Hepatocyte (in vitro differentiated cells): ENCODE data around the gene TEX48. TPM values are rescaled to one million over a fixed set of nuclear protein-coding genes. Genes with fewer than 3 reads are reported as not detected.

Experiments used
- DNase-seq: peaks from one replicate; pipeline ENCODE4 v3.0.0-alpha.2; 2016; ENCODE audit warnings: low spot score
- H2AFZ ChIP-seq: fragments of 200-600 bp; sonication (generic); 2 replicates; pipeline ENCODE4 v1.6.0; 2016; ENCODE audit warnings: antibody characterized with exemption, mild to moderate bottlenecking
- H3K27ac ChIP-seq: fragments of 200-600 bp; sonication (generic); 2 replicates; pipeline ENCODE4 v1.5.1; 2016; ENCODE audit warnings: mild to moderate bottlenecking
- H3K27me3 ChIP-seq: fragments of 200-600 bp; sonication (generic); 2 replicates; pipeline ENCODE4 v1.6.1; 2016
- H3K36me3 ChIP-seq: fragments of 200-600 bp; sonication (generic); replicated peaks from 2 replicates; pipeline ENCODE4 v1.5.1; 2016; ENCODE audit warnings: low read depth; ENCODE audit not compliant: insufficient read depth
- H3K4me1 ChIP-seq: fragments of 200-600 bp; sonication (generic); 2 replicates; pipeline ENCODE4 v1.5.1; 2016; ENCODE audit warnings: mild to moderate bottlenecking, moderate library complexity; ENCODE audit not compliant: insufficient read depth
- H3K4me2 ChIP-seq: fragments of 200-600 bp; sonication (generic); 2 replicates; pipeline ENCODE4 v1.6.0; 2016
- H3K4me3 ChIP-seq: fragments of 200-600 bp; sonication (generic); 2 replicates; pipeline ENCODE4 v1.5.1; 2016; ENCODE audit warnings: mild to moderate bottlenecking
- H3K79me2 ChIP-seq: fragments of 200-600 bp; sonication (generic); 2 replicates; pipeline ENCODE4 v1.6.0; 2017; ENCODE audit warnings: mild to moderate bottlenecking
- H3K9me2 ChIP-seq: fragments of 200-600 bp; sonication (generic); replicated peaks from 2 replicates; pipeline ENCODE4 v1.6.0; 2017; ENCODE audit warnings: mild to moderate bottlenecking; ENCODE audit not compliant: insufficient read depth
- H3K9me3 ChIP-seq: fragments of 200-600 bp; sonication (generic); 2 replicates; pipeline ENCODE4 v1.5.1; 2016; ENCODE audit warnings: low read depth, mild to moderate bottlenecking
- H4K20me1 ChIP-seq: fragments of 200-600 bp; sonication (generic); 2 replicates; pipeline ENCODE4 v1.6.0; 2016; ENCODE audit warnings: mild to moderate bottlenecking; ENCODE audit not compliant: insufficient read depth, poor library complexity, severe bottlenecking
- CTCF ChIP-seq: fragments of 200-600 bp; sonication (generic); IDR thresholded peaks from 2 replicates; pipeline ENCODE4 v1.5.1; 2016; ENCODE audit warnings: antibody characterized with exemption, mild to moderate bottlenecking; ENCODE audit not compliant: poor library complexity
- EZH2 ChIP-seq: fragments of 200-600 bp; sonication (generic); IDR thresholded peaks from 2 replicates; pipeline ENCODE4 v1.6.1; 2016; ENCODE audit warnings: antibody characterized with exemption, mild to moderate bottlenecking, borderline replicate concordance
- EZH2phosphoT487 ChIP-seq: fragments of 200-600 bp; sonication (generic); IDR thresholded peaks from one replicate; pipeline ENCODE4 v1.6.1; 2018; ENCODE audit warnings: antibody characterized with exemption, mild to moderate bottlenecking, low read depth, moderate library complexity; ENCODE audit not compliant: unreplicated experiment, severe bottlenecking
- WGBS: methylation state at CpG from one replicate; pipeline ENCODE4 v1.1.6; 2016; ENCODE audit warnings: low lambda C conversion rate; ENCODE audit errors: missing lambda C conversion rate; 5-methylcytosine and 5-hydroxymethylcytosine counted together
- polyA plus RNA-seq: library from polyadenylated mRNA; unstranded; fragments of >200 nt; fragmentation: Nextera tagmentation; extraction: Ambion mirVana; gene quantifications from 2 replicates; pipeline ENCODE4 v1.2.1, GENCODE V29; 2016
- total RNA-seq: library from RNA; depleted of rRNA; stranded (reverse); fragments of >200 nt; gene quantifications from 2 replicates; pipeline ENCODE4 v1.2.3, GENCODE V29; 2014

TEX48 gene
- total and polyA plus RNA-seq, 2 experiments from 2014 or later: not detected

DNA sequence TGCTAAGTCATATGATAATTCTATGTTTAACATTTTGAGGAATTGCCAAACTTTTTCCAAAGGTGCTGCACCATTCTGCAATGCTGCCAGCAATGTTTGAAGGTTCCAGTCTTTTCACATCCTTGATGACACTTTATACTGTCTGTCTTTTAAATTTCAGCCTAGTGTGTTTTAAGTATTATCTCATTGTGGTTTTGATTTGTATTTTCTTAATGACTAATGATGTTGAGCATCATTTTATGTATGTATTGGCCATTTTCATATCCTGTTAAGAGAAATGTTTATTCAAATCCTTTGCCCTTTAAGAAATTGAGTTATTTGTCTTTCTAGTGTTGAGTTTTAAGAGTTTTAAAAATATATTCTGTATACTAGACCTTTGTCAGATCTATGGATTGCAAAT is 5.0 kb upstream of the TEX48 start:
- Histone ChIP-seq H3K9me3 (no peaks in the 10 kb centered on the region), H3K79me2 (no peaks in the 10 kb centered on the region), H3K27me3 (no peaks in the 10 kb centered on the region), H3K4me3 (no peak overlapping the region), H3K27ac (no peak overlapping the region), H3K36me3 (no peaks in the 10 kb centered on the region), H4K20me1 (no peaks in the 10 kb centered on the region), H2AFZ (no peak overlapping the region), H3K4me2 (no peak overlapping the region), H3K4me1 (no peaks in the 10 kb centered on the region), H3K9me2 (no peaks in the 10 kb centered on the region)
- DNase-seq: no peak
- no peak for TF ChIP-seq EZH2
- TF ChIP-seq CTCF: no peak
- TF ChIP-seq EZH2phosphoT487: no peak

DNA sequence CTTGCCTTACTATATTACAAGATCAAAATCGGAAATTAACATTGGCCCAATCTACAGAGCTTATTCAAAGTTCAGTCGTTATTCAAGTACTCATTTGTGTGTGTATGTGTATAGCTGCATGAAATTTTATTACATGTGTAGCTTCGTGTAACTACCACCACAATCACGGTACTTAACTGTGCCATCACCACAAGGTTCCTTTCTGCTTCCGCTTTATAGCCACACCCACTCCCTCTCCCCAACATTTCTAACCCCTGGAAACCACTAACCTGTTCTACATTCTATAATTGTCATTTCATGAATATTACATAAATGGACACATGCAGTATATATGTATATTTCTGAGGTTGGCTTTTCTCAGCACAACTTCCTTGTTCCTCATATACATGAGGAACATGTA is 4.0 kb upstream of the TEX48 start:
- no peak overlapping the region for H3K4me3 ChIP-seq
- 88% methylated on average over 5 of the region's 5 CpGs for WGBS
- H3K36me3 ChIP-seq: no peaks in the 10 kb centered on the region
- H3K79me2 ChIP-seq: no peaks in the 10 kb centered on the region
- H4K20me1 ChIP-seq: no peaks in the 10 kb centered on the region
- H3K4me1 ChIP-seq: no peaks in the 10 kb centered on the region
- H3K4me2 ChIP-seq: no peak overlapping the region
- H3K27ac ChIP-seq: no peak overlapping the region
- H3K27me3 ChIP-seq: no peaks in the 10 kb centered on the region
- no peak for DNase-seq
- H3K9me2 ChIP-seq: no peaks in the 10 kb centered on the region
- H3K9me3 ChIP-seq: no peaks in the 10 kb centered on the region
- H2AFZ ChIP-seq: no peak overlapping the region
- no peak for TF ChIP-seq CTCF
- no peak for TF ChIP-seq EZH2phosphoT487
- TF ChIP-seq EZH2: no peak

- 94% methylated on average over 6 of the region's 6 CpGs for WGBS
- H3K4me2 ChIP-seq: no peak overlapping the region
- H4K20me1 ChIP-seq: no peaks in the 10 kb centered on the region
- H3K79me2 ChIP-seq: no peaks in the 10 kb centered on the region
- no peaks in the 10 kb centered on the region for H3K27me3 ChIP-seq
- no peak overlapping the region for H3K4me3 ChIP-seq
- no peak for DNase-seq
- H3K36me3 ChIP-seq: no peaks in the 10 kb centered on the region
- TF ChIP-seq CTCF: no peak
- TF ChIP-seq EZH2phosphoT487: no peak
- TF ChIP-seq EZH2: no peak
- no peak overlapping the region for H2AFZ ChIP-seq
- no peaks in the 10 kb centered on the region for H3K4me1 ChIP-seq
- H3K27ac ChIP-seq: no peak overlapping the region
- H3K9me3 ChIP-seq: no peaks in the 10 kb centered on the region
- H3K9me2 ChIP-seq: no peaks in the 10 kb centered on the region
Observed at GRCh38 chr9:114684036-114684435, 2.0 kb upstream of the TEX48 start.

DNA sequence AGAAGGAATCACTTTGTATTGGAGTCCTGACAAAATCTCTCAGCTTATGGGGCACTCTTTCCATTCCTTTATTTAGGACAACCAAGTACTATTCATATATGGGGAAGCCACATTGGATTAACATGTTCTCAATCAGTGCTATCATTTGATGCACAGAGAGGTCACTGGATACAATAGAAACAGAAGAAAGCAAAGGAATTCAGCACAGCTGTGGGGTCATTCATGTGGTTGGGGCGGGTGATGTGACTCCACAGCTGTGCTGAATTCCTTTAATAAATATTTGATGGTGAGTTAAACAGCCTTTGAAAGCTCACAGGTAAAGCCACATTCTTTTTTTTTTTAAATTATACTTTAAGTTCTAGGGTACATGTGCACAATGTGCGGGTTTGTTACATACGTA is 854 bp upstream of the TEX48 start:
- Histone ChIP-seq H3K9me2 (no peaks in the 10 kb centered on the region), H3K9me3 (no peaks in the 10 kb centered on the region), H4K20me1 (no peaks in the 10 kb centered on the region), H2AFZ (no peak overlapping the region), H3K4me2 (no peak overlapping the region), H3K27me3 (no peaks in the 10 kb centered on the region), H3K36me3 (no peaks in the 10 kb centered on the region), H3K4me3 (no peak overlapping the region), H3K4me1 (peaks cover 5% of the 10 kb centered on the region), H3K27ac (no peak overlapping the region), H3K79me2 (no peaks in the 10 kb centered on the region)
- no peak for TF ChIP-seq EZH2
- TF ChIP-seq CTCF: no peak
- TF ChIP-seq EZH2phosphoT487: no peak
- WGBS: 76% methylated on average over 3 of the region's 3 CpGs
- no peak for DNase-seq
